GM23338 (cell line): ENCODE measurements around the gene DEFB127. TPM values are rescaled to one million over a fixed set of nuclear protein-coding genes. Genes with fewer than 3 reads are reported as not detected.

Experiments
- ATAC-seq: fragments of 200-7000 bp; cut with Tn5 transposase; 3 replicates; pipeline ENCODE4 v1.9.1; 2020
- DNase-seq: peaks from one replicate; pipeline ENCODE4 v3.0.0-alpha.2; 2015; ENCODE audit warnings: low spot score
- H2AFZ ChIP-seq: fragments of 200-600 bp; sonication (generic); 2 replicates; pipeline ENCODE4 v1.8.0; 2016; ENCODE audit warnings: antibody characterized with exemption, mild to moderate bottlenecking, moderate library complexity
- H3F3A ChIP-seq: fragments of 200-600 bp; sonication (generic); replicated peaks from 2 replicates; pipeline ENCODE4 v1.8.0; 2017; ENCODE audit warnings: antibody characterized with exemption, mixed run types, low read depth
- H3K27ac ChIP-seq: fragments of 200-600 bp; sonication (generic); 2 replicates; pipeline ENCODE4 v1.6.1; 2016; ENCODE audit warnings: low read depth
- H3K27me3 ChIP-seq: fragments of 200-600 bp; sonication (generic); 2 replicates; pipeline ENCODE4 v1.8.0; 2016; ENCODE audit warnings: mild to moderate bottlenecking, mixed run types, moderate library complexity; ENCODE audit not compliant: insufficient read depth
- H3K36me3 ChIP-seq: fragments of 200-600 bp; sonication (generic); 2 replicates; pipeline ENCODE4 v1.8.0; 2016; ENCODE audit warnings: mild to moderate bottlenecking; ENCODE audit not compliant: insufficient read depth
- H3K4me1 ChIP-seq: fragments of 200-600 bp; sonication (generic); 2 replicates; pipeline ENCODE4 v1.8.0; 2016; ENCODE audit warnings: mild to moderate bottlenecking, moderate library complexity; ENCODE audit not compliant: insufficient read depth
- H3K4me2 ChIP-seq: fragments of 200-600 bp; sonication (generic); 2 replicates; pipeline ENCODE4 v1.7.1; 2017; ENCODE audit warnings: mixed run types
- H3K4me3 ChIP-seq: fragments of 200-600 bp; sonication (generic); 2 replicates; pipeline ENCODE4 v1.6.1; 2016; ENCODE audit warnings: mixed run types
- H3K79me2 ChIP-seq: fragments of 200-600 bp; sonication (generic); replicated peaks from 2 replicates; pipeline ENCODE4 v1.8.0; 2017; ENCODE audit warnings: mild to moderate bottlenecking; ENCODE audit not compliant: insufficient read depth
- H3K9me2 ChIP-seq: fragments of 200-600 bp; sonication (generic); 2 replicates; pipeline ENCODE4 v1.8.0; 2017; ENCODE audit not compliant: insufficient read depth
- H4K20me1 ChIP-seq: fragments of 200-600 bp; sonication (generic); replicated peaks from 2 replicates; pipeline ENCODE4 v1.8.0; 2017; ENCODE audit warnings: mild to moderate bottlenecking; ENCODE audit not compliant: insufficient read depth
- H3K27ac Mint-ChIP-seq: 2 replicates; pipeline ENCODE4 v1.8.0; 2020; ENCODE audit warnings: inconsistent platforms, mild to moderate bottlenecking, moderate library complexity, mixed read lengths
- H3K27me3 Mint-ChIP-seq: 3 replicates; pipeline ENCODE4 v1.8.0; 2022; ENCODE audit warnings: low read depth, mild to moderate bottlenecking, moderate library complexity, mixed read lengths, inconsistent platforms; ENCODE audit not compliant: insufficient read depth, poor library complexity
- H3K36me3 Mint-ChIP-seq: 3 replicates; pipeline ENCODE4 v1.8.0; 2021; ENCODE audit warnings: low read depth, mild to moderate bottlenecking, inconsistent platforms, moderate library complexity, mixed read lengths
- H3K4me1 Mint-ChIP-seq: 3 replicates; pipeline ENCODE4 v1.8.0; 2020; ENCODE audit warnings: mild to moderate bottlenecking, inconsistent platforms, mixed read lengths
- H3K4me3 Mint-ChIP-seq: 3 replicates; pipeline ENCODE4 v1.8.0; 2021; ENCODE audit warnings: moderate library complexity, mild to moderate bottlenecking, inconsistent platforms, mixed read lengths
- H3K9me3 Mint-ChIP-seq: 3 replicates; pipeline ENCODE4 v1.8.0; 2020; ENCODE audit warnings: moderate library complexity, mild to moderate bottlenecking, inconsistent platforms, mixed read lengths
- CREB1 ChIP-seq: fragments of 250-450 bp; sonication (Bioruptor Pico); IDR thresholded peaks from 2 replicates; pipeline ENCODE4 v1.5.0; 2020; ENCODE audit warnings: low read depth, mild to moderate bottlenecking, moderate library complexity
- CTCF ChIP-seq, 2 experiments: fragments of 200-600 bp in 1 of 2; sonication (generic) in 1 of 2; conservative IDR thresholded peaks; 2 replicates each; pipeline versions ENCODE4 v1.5.1 to v1.6.1; 2016 to 2017; ENCODE audit warnings: antibody characterized with exemption in 2 of 2, low read depth in 2 of 2, mild to moderate bottlenecking in 2 of 2, moderate library complexity in 1 of 2
- ETS1 ChIP-seq: IDR thresholded peaks from 2 replicates; pipeline ENCODE4 v1.6.1; 2016; ENCODE audit warnings: antibody characterized with exemption
- EZH2 ChIP-seq: fragments of 200-600 bp; sonication (generic); IDR thresholded peaks from one replicate; pipeline ENCODE4 v1.8.0; 2017; ENCODE audit warnings: antibody characterized with exemption, mild to moderate bottlenecking, low read depth; ENCODE audit not compliant: unreplicated experiment
- EZH2phosphoT487 ChIP-seq: fragments of 200-600 bp; sonication (generic); IDR thresholded peaks from one replicate; pipeline ENCODE4 v1.8.1; 2018; ENCODE audit warnings: antibody characterized with exemption; ENCODE audit not compliant: unreplicated experiment
- JUNB ChIP-seq: IDR thresholded peaks from one replicate; pipeline ENCODE4 v1.6.1; 2016; ENCODE audit warnings: antibody characterized with exemption; ENCODE audit not compliant: unreplicated experiment
- NANOG ChIP-seq: IDR thresholded peaks from 2 replicates; pipeline ENCODE4 v1.6.1; 2016; ENCODE audit warnings: antibody characterized with exemption, borderline replicate concordance
- POLR2AphosphoS5 ChIP-seq: IDR thresholded peaks from 2 replicates; pipeline ENCODE4 v1.6.1; 2016; ENCODE audit warnings: antibody characterized with exemption, low read depth
- STAT1 ChIP-seq: IDR thresholded peaks from one replicate; pipeline ENCODE4 v1.6.1; 2016; ENCODE audit warnings: antibody characterized with exemption; ENCODE audit not compliant: unreplicated experiment
- ZNF114 ChIP-seq: fragments of 250-450 bp; sonication (Bioruptor Pico); IDR thresholded peaks from 2 replicates; pipeline ENCODE4 v1.5.0; 2020; ENCODE audit warnings: mild to moderate bottlenecking, moderate library complexity
- ZNF462 ChIP-seq: fragments of 250-450 bp; sonication (Bioruptor Pico); IDR thresholded peaks from 2 replicates; pipeline ENCODE4 v1.5.0; 2020; ENCODE audit warnings: mild to moderate bottlenecking, moderate library complexity
- polyA plus RNA-seq: library from polyadenylated mRNA; unstranded; fragments of >200 nt; fragmentation: Nextera tagmentation; extraction: Ambion mirVana; gene quantifications from 2 replicates; pipeline ENCODE4 v1.2.1, GENCODE V29; 2016
- total RNA-seq: library from RNA; depleted of rRNA; stranded (reverse); fragments of >200 nt; shearing (Covaris generic); gene quantifications from 2 replicates; pipeline ENCODE4 v1.2.3, GENCODE V29; 2014
- TF ChIP-seq, protein P1 (sequence below): IDR thresholded peaks from one replicate; pipeline ENCODE4 v1.6.1; 2018; ENCODE audit warnings: antibody characterized with exemption; ENCODE audit not compliant: unreplicated experiment

The DEFB127 gene
- total and polyA plus RNA-seq, 2 experiments from 2014 or later: not detected

DNA sequence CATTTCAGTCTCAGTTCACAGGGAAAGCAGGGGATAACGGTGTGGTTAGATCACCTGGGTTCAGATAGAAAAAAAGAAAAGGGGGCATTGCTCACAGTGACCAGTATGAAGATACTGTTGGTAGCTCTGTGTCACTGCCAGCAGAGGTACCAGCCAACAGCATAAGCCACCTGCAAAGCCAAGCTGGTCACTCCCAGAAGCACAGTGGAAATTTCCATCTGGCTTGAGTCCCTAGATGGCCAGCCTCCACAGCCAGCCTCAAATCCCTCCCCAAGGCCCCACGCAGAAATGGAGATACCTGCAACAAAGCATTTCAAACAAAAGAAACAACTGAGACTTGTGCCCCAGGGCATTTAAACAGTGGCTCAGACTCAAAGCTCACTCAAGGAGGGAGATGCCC, 11.6 kb downstream of the DEFB127 start (continued):
- TF ChIP-seq ETS1 (no peak), EZH2 (no peak)

DNA sequence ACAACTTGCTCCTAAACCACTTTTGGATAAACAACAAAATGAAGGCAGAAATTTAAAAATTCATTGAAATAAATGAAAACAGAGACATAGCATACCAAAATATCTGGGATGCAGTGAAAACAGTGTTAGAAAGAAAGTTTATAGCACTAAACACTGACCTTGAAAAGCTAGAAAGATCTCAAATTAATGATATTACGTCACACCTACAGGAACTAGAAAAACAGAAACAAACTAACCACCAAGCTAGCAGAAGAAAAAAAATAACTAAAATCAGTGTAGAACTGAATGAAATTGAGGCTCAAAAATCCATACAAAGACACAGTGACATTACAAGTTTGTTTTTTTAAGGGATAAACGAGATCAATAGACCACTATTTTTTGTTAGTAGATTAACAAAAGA, 27.0 kb downstream of the DEFB127 start:
- Histone ChIP-seq H3F3A (no peaks in the 10 kb centered on the region), H3K27me3 (peaks cover 2% of the 10 kb centered on the region; the same call in 1 of the 2 replicates), H3K4me3 (no peak overlapping the region), H3K27ac (no peak overlapping the region), H3K79me2 (no peaks in the 10 kb centered on the region), H3K9me2 (peaks cover 4% of the 10 kb centered on the region; the same call in 1 of the 2 replicates), H4K20me1 (no peaks in the 10 kb centered on the region), H3K4me1 (peaks cover 9% of the 10 kb centered on the region), H3K4me2 (no peak overlapping the region), H3K36me3 (no peaks in the 10 kb centered on the region), H2AFZ (no peak overlapping the region)
- no peak overlapping the region for H3K27ac Mint-ChIP-seq
- peaks cover 9% of the 10 kb centered on the region for H3K4me1 Mint-ChIP-seq
- H3K36me3 Mint-ChIP-seq: no peaks in the 10 kb centered on the region
- peaks cover 3% of the 10 kb centered on the region; the same call in 2 of the 3 replicates for H3K9me3 Mint-ChIP-seq
- H3K4me3 Mint-ChIP-seq: no peak overlapping the region
- DNase-seq (no peak), ATAC-seq (no peak)
- H3K27me3 Mint-ChIP-seq: peaks cover 2% of the 10 kb centered on the region
- TF ChIP-seq EZH2phosphoT487: no peak
- TF ChIP-seq, protein P1, sequence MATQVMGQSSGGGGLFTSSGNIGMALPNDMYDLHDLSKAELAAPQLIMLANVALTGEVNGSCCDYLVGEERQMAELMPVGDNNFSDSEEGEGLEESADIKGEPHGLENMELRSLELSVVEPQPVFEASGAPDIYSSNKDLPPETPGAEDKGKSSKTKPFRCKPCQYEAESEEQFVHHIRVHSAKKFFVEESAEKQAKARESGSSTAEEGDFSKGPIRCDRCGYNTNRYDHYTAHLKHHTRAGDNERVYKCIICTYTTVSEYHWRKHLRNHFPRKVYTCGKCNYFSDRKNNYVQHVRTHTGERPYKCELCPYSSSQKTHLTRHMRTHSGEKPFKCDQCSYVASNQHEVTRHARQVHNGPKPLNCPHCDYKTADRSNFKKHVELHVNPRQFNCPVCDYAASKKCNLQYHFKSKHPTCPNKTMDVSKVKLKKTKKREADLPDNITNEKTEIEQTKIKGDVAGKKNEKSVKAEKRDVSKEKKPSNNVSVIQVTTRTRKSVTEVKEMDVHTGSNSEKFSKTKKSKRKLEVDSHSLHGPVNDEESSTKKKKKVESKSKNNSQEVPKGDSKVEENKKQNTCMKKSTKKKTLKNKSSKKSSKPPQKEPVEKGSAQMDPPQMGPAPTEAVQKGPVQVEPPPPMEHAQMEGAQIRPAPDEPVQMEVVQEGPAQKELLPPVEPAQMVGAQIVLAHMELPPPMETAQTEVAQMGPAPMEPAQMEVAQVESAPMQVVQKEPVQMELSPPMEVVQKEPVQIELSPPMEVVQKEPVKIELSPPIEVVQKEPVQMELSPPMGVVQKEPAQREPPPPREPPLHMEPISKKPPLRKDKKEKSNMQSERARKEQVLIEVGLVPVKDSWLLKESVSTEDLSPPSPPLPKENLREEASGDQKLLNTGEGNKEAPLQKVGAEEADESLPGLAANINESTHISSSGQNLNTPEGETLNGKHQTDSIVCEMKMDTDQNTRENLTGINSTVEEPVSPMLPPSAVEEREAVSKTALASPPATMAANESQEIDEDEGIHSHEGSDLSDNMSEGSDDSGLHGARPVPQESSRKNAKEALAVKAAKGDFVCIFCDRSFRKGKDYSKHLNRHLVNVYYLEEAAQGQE: no peak
- no peak for TF ChIP-seq CTCF (conservative IDR thresholded peaks at IDR 0.05; ENCODE audit: low read depth in 2 of 2)
- TF ChIP-seq POLR2AphosphoS5: no peak
- no peak for TF ChIP-seq JUNB
- no peak for TF ChIP-seq ZNF462 (CRISPR knock-in tag)
- no peak for TF ChIP-seq ZNF114 (CRISPR knock-in tag)
- TF ChIP-seq NANOG: no peak
- TF ChIP-seq STAT1: no peak
- TF ChIP-seq CREB1: no peak
- no peak for TF ChIP-seq ETS1
